Effector memory CD4-positive, alpha-beta T cell (primary cell): ENCODE results near the gene ERC1.

ENCODE experiments used
- DNase-seq, 3 donors: peaks; one replicate each; pipeline ENCODE4 v3.0.0-alpha.2; 2020
- H3K27ac ChIP-seq: 2 replicates; pipeline ENCODE4 v1.7.0; 2013; ENCODE audit warnings: mild to moderate bottlenecking, low read length, moderate library complexity; ENCODE audit not compliant: insufficient read depth, poor library complexity, severe bottlenecking
- H3K27me3 ChIP-seq: replicated peaks from 2 replicates; pipeline ENCODE4 v1.7.0; 2013; ENCODE audit warnings: mild to moderate bottlenecking, low read length; ENCODE audit not compliant: insufficient read depth, control insufficient read depth, poor library complexity, severe bottlenecking
- H3K36me3 ChIP-seq: 2 replicates; pipeline ENCODE4 v1.7.0; 2013; ENCODE audit warnings: mild to moderate bottlenecking, low read length, moderate library complexity; ENCODE audit not compliant: control insufficient read depth, insufficient read depth
- H3K4me1 ChIP-seq: 2 replicates; pipeline ENCODE4 v1.7.0; 2013; ENCODE audit warnings: low read length, mild to moderate bottlenecking; ENCODE audit not compliant: control insufficient read depth, insufficient read depth, poor library complexity, severe bottlenecking
- H3K4me3 ChIP-seq: 2 replicates; pipeline ENCODE4 v1.7.0; 2013; ENCODE audit warnings: low read length, low read depth, mild to moderate bottlenecking; ENCODE audit not compliant: insufficient read depth, poor library complexity, severe bottlenecking
- H3K9me3 ChIP-seq: 2 replicates; pipeline ENCODE4 v1.7.0; 2013; ENCODE audit warnings: mild to moderate bottlenecking, low read length, moderate library complexity; ENCODE audit not compliant: control insufficient read depth

Gene ERC1

DNA sequence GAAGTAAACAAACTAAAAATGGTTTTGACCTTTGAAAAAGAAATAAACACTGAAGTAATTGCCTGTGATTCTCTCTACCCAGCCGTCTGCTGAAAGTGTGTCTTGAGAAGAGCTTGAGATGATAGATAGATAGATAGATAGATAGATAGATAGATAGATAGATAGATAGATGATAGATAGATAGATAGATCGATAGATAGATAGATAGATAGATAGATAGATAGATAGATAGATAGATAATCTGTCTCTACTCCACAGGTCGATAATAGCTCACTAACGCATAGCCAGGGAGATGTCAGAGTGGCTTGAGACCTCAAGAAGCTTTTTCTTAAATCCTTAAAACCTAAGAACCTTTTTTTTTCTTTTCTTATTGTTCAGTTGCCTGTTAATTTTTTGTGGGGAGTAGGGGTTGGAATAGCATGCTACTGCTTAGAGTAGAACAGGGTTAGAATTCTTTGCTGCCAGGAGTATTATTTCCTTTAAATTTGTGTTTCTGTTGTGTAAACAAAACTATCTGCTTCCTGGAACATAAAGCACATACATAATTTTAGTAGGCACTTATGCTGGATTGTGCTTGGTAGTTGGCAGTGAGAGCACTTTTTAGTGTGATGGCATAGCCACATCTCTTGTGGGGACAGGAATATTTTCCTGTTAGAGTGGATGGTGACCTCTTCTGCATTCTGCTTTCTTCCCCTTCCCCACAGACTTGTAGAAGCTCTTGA, 433.8 kb downstream of the ERC1 start:
- no peak overlapping the region for H3K27ac ChIP-seq
- H3K9me3 ChIP-seq, result no peaks in the 10 kb centered on the region
- no peaks in the 10 kb centered on the region for H3K4me1 ChIP-seq
- no peaks in the 10 kb centered on the region for H3K27me3 ChIP-seq
- no peaks in the 10 kb centered on the region for H3K36me3 ChIP-seq
- H3K4me3 ChIP-seq, result no peak overlapping the region
- DNase-seq, result no peak

GRCh38 chr12:1425396-1425729, 434.3 kb downstream of the ERC1 start:
- Histone ChIP-seq H3K36me3 (no peaks in the 10 kb centered on the region), H3K9me3 (no peaks in the 10 kb centered on the region), H3K4me3 (no peak overlapping the region), H3K4me1 (no peaks in the 10 kb centered on the region), H3K27ac (no peak overlapping the region), H3K27me3 (no peaks in the 10 kb centered on the region)
- DNase-seq, result no peak

- H3K9me3 ChIP-seq, result no peaks in the 10 kb centered on the region
- no peaks in the 10 kb centered on the region for H3K36me3 ChIP-seq
- H3K4me3 ChIP-seq, result no peak overlapping the region
- no peak for DNase-seq
- H3K4me1 ChIP-seq, result no peaks in the 10 kb centered on the region
- H3K27me3 ChIP-seq, result no peaks in the 10 kb centered on the region
- H3K27ac ChIP-seq, result no peak overlapping the region
These were observed 437.6 kb downstream of the ERC1 start for GRCh38 chr12:1428671-1429070.

DNA sequence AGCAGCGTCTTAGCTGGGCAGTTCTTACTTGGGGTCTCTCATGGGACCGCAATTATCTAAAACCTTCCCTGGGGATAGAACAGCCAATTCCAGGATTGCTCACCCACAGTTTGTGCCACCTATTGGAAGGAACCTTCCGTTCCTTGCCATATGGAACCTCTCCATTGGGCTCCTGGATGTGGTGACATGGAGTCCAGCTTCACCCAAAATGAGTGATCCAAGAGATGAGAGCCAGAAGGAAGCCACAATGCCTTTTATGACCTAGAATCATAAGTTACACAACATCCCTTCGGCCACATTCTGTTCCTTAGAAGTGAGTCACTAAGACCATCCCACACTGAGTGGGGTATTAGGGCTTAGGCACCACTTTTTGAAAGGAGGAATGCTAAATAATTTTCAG, 439.0 kb downstream of the ERC1 start:
- Histone ChIP-seq H3K4me3 (no peak overlapping the region), H3K27ac (no peak overlapping the region)
- no peak for DNase-seq

GRCh38 chr12:1434296-1434955, 443.4 kb downstream of the ERC1 start:
- no peaks in the 10 kb centered on the region for H3K36me3 ChIP-seq
- H3K4me3 ChIP-seq, result no peak overlapping the region
- no peaks in the 10 kb centered on the region for H3K9me3 ChIP-seq
- no peak for DNase-seq
- no peaks in the 10 kb centered on the region for H3K4me1 ChIP-seq
- H3K27ac ChIP-seq, result no peak overlapping the region
- no peaks in the 10 kb centered on the region for H3K27me3 ChIP-seq

More for the DNA sequence above, 439.0 kb downstream of the ERC1 start:
- Histone ChIP-seq H3K36me3 (no peaks in the 10 kb centered on the region), H3K4me1 (no peaks in the 10 kb centered on the region), H3K27me3 (no peaks in the 10 kb centered on the region), H3K9me3 (no peaks in the 10 kb centered on the region)

GRCh38 chr12:1435044-1435443, 444.0 kb downstream of the ERC1 start:
- no peak overlapping the region for H3K4me3 ChIP-seq
- H3K27me3 ChIP-seq, result no peaks in the 10 kb centered on the region
- H3K27ac ChIP-seq, result no peak overlapping the region
- no peaks in the 10 kb centered on the region for H3K36me3 ChIP-seq
- H3K9me3 ChIP-seq, result no peaks in the 10 kb centered on the region
- H3K4me1 ChIP-seq, result no peaks in the 10 kb centered on the region
- DNase-seq, result no peak

DNA sequence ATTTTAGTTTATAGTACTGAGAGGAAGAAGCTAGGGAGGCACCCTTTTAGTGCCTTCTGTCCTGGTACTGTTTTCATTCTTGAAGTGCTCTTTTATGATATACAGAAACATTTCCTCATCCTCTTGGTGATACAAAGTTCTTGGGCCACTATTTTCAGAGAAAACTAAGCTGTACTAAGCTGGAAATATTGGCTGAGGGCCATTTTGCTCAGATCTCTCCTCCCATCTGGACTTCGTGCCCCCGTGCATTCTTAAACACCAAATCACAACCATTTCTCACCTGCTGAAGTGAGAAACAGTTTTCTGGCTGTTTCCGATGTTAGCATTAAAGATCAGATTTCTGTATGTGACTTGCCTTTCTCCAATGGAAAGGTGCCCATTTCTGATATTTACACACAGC, 444.4 kb downstream of the ERC1 start:
- H3K9me3 ChIP-seq, result no peaks in the 10 kb centered on the region
- no peaks in the 10 kb centered on the region for H3K4me1 ChIP-seq
- H3K36me3 ChIP-seq, result no peaks in the 10 kb centered on the region
- no peak overlapping the region for H3K4me3 ChIP-seq
- DNase-seq, result no peak
- H3K27ac ChIP-seq, result no peak overlapping the region
- no peaks in the 10 kb centered on the region for H3K27me3 ChIP-seq

GRCh38 chr12:1436015-1436414, 445.0 kb downstream of the ERC1 start:
- Histone ChIP-seq H3K9me3 (no peaks in the 10 kb centered on the region), H3K36me3 (no peaks in the 10 kb centered on the region), H3K27ac (no peak overlapping the region), H3K4me3 (no peak overlapping the region), H3K27me3 (no peaks in the 10 kb centered on the region), H3K4me1 (no peaks in the 10 kb centered on the region)
- DNase-seq, result no peak

DNA sequence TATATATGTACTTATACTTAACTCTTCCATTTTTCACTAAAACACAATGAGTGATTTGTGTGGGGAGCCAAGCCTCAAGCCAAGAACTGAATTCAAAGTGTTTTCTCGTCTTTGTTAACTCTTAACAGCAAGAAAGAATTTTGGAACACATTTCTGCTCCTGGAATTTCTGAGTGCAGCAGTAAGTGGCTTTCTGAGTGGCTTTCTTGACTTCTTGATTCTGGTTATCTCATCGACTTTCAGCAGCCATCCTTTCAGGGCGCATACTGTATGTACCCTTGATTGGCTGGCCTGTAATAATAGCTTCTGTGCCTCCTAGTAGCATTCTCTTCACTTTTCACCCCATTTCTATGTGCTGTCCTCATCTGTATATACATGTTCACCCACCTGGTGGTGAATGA, 446.0 kb downstream of the ERC1 start:
- DNase-seq, result no peak
- no peaks in the 10 kb centered on the region for H3K27me3 ChIP-seq
- H3K4me3 ChIP-seq, result no peak overlapping the region
- no peaks in the 10 kb centered on the region for H3K9me3 ChIP-seq
- no peak overlapping the region for H3K27ac ChIP-seq
- H3K36me3 ChIP-seq, result no peaks in the 10 kb centered on the region
- H3K4me1 ChIP-seq, result no peaks in the 10 kb centered on the region

DNA sequence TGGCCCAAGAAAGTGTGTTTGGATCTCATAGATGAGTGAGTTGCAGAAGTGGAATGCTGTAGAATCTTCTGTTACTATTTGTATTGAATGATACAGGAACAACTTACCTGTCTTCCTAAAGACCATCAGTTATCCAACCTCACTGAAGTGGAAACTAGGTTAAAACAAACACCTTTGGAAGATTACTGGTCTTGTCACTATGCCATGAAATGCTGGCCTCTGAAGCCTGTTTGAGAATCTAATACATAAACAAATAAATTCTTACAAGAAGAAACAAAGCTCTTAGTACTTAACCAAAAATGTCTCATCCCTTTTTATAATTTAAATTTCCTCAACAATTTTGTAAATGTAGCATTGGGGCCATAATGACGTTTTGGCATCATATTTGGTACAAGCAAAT, 448.2 kb downstream of the ERC1 start:
- H3K36me3 ChIP-seq, result no peaks in the 10 kb centered on the region
- H3K4me1 ChIP-seq, result no peaks in the 10 kb centered on the region
- H3K4me3 ChIP-seq, result no peak overlapping the region
- DNase-seq, result no peak
- no peaks in the 10 kb centered on the region for H3K9me3 ChIP-seq
- no peaks in the 10 kb centered on the region for H3K27me3 ChIP-seq
- H3K27ac ChIP-seq, result no peak overlapping the region
